T47D (cell line): ENCODE data around the gene CROCC2.
"Not testable (repeated sequence)": the region's sequence is repeated elsewhere in the genome, so short reads cannot be mapped to it uniquely, and the experiment has no call there.

Experiments
- DNase-seq, 2 experiments: peaks; one replicate each; pipeline versions ENCODE4 v3.0.0 to v3.0.0-alpha.2; 2011 to 2012; ENCODE audit warnings: low read depth in 1 of 2, low spot score in 1 of 2
- JUND ChIP-seq: IDR thresholded peaks from 2 replicates; pipeline ENCODE4 v1.6.1; 2012; ENCODE audit warnings: low read depth
- in situ Hi-C: cut with HindIII; loops from 2 replicates; pipeline ENCODE4 v1.10.0; 2016; ENCODE audit warnings: low sequenced_read_pairs, low pct_unique_long_range_greater_than_20kb

Gene CROCC2

GRCh38 chr2:240966906-240967680, 61.0 kb downstream of the CROCC2 start:
- in situ Hi-C loops, result no loop called here
- TF ChIP-seq JUND, result no peak
- DNase-seq, result no peak

GRCh38 chr2:240967681-240968621, 61.8 kb downstream of the CROCC2 start:
- no peak for TF ChIP-seq JUND
- in situ Hi-C loops, result no loop called here
- no peak for DNase-seq

GRCh38 chr2:240968731-240969624, 62.8 kb downstream of the CROCC2 start:
- in situ Hi-C loops, result no loop called here
- TF ChIP-seq JUND, result no peak
- DNase-seq, result no peak

- DNase-seq, result no peak
- in situ Hi-C loops, result no loop called here
- TF ChIP-seq JUND, result no peak
Observed at GRCh38 chr2:240970104-240970503, 64.0 kb downstream of the CROCC2 start.

DNA sequence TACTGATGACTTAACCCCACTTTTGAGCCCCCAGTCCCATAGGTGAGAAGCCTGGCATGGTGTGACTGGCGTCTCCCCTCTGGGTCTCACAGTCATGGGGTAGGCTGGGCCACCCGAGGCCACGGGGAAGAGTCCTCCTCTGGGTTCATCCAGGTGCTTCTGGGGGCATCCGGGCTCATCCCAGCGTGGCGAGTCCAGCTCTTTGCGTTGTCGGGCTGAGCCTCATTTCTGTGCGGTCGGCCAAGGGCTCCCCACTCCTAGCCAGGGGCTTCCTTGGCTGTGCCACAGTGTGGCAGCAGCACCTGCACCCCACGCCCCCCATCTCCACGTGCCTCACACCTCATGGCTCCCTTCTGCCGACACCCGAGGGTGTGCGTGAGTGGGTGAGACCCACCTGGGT, 64.7 kb downstream of the CROCC2 start:
- in situ Hi-C loops, result no loop called here
- TF ChIP-seq JUND, result no peak
- no peak for DNase-seq

GRCh38 chr2:240972201-240972600, 66.1 kb downstream of the CROCC2 start:
- TF ChIP-seq JUND, result no peak
- no peak for DNase-seq
- in situ Hi-C loops, result no loop called here

DNA sequence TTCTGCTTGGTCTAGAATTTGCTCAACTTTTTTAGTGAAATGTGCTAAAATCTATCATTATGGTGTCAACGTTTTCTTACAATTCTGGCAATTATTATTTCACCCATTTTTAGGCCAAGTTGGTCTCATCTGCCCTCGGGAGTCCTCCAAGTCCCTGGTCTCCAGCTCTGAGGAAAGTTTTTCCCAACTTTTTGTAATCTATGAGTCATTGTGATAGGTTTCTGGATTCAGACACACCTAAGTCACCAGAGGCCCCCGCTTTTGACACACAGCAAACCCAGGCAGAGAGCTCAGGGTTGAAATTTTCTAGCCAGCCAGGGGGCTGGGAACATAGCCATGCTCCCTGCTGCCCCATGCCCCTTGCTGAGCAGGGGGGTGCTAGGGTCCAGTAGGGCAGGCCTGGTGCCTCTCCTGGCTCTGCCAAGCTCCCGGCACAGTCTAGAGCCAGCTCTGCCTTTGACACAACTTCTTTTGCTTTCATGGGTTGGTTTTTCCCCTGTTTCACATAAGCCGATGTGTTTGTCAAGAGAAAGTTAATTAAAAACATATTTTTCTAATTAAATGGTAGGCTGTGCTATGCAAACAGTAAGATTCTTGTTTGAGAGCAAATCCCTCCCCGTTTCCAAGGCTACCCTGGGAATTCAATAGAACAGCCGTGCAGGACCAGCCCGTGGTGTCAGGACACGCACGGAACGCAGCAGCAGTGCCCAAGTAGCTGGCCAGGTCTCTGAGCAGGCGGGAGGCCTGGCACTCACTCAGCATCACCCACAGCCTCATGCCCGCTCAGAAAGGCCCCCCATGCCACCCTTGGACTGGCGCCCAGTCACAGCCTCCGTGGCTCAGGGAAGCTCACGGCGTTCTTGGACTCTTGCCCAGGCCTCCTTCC, 66.7 kb downstream of the CROCC2 start:
- no peak for TF ChIP-seq JUND
- in situ Hi-C loops, result no loop called here
- DNase-seq, result no peak

- in situ Hi-C loops, result no loop called here
- no peak for DNase-seq
- no peak for TF ChIP-seq JUND
Observed at GRCh38 chr2:240974771-240975572, 68.8 kb downstream of the CROCC2 start.

DNA sequence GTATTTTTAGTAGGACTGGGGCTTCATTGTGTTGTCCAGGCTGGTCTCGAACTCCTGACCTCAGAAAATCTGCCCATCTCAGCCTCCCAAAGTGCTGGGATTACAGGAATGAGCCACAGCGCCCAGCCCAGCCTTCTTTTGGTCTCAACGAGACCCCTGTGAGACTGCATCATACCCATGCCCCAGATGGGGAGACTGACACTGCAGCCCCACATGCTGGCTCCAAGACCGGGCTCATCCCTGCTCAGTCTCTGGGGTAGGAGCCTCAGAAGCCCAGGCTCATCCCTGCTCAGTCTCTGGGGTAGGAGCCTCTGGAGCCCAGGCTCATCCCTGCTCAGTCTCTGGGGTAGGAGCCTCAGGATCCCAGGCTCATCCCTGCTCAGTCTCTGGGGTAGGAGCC, 69.8 kb downstream of the CROCC2 start:
- in situ Hi-C loops, DNase-seq: not testable (repeated sequence)

DNA sequence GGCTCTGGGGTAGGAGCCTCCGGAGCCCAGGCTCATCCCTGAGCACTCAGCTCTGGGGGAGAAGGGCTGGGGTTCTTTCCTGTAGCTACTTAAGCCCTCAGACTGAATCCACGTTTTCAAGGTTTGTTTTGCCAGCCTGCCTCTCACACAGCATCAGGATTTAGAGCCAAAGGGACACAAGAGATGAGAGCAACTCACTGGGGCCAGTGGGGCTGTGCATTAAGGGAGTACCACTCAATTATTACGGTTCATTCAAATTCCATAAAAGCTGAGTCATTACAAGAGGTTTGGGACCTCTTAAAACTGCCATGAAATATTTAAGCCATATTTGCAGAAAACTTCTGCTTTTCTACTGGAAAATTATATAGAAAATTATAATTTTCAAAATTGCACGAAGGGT, 75.1 kb downstream of the CROCC2 start:
- no peak for DNase-seq
- no peak for TF ChIP-seq JUND
- in situ Hi-C loops, result no loop called here
